SKM-1 treated with dmso at 0.1 percent for 144 hours (cell line): ENCODE results near the gene DCHS1.

ENCODE experiments used
- DNase-seq: peaks from one replicate; lab custom pipeline; 2025; ENCODE audit not compliant: unreplicated experiment; lab: John Stamatoyannopoulos, UW

The DCHS1 gene

GRCh38 chr11:6628526-6628925 lies 27.1 kb downstream of the DCHS1 start:
- no peak for DNase-seq

DNA sequence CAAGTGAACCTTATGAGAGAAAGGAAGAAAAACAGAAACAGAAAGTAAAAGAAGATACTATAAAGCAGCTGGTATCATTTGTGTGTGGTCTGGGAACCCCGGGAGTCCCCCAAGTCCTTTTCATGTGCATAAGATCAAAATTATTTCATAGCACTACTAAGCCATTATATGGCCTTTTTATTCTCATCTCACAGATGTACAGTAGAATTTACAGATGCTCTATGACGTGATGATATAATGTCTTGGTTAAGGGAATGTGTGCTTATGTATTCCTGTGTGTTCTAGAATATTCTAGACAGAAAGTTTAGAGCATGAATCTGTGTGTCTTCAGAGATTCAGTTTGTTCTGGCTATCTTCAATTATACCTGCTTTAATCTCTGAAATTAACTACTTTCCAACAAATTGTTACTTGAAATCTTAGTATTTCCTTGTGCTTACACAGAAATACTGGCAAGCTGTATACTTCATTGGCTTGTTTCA lies 27.8 kb downstream of the DCHS1 start:
- DNase-seq, result no peak

DNA sequence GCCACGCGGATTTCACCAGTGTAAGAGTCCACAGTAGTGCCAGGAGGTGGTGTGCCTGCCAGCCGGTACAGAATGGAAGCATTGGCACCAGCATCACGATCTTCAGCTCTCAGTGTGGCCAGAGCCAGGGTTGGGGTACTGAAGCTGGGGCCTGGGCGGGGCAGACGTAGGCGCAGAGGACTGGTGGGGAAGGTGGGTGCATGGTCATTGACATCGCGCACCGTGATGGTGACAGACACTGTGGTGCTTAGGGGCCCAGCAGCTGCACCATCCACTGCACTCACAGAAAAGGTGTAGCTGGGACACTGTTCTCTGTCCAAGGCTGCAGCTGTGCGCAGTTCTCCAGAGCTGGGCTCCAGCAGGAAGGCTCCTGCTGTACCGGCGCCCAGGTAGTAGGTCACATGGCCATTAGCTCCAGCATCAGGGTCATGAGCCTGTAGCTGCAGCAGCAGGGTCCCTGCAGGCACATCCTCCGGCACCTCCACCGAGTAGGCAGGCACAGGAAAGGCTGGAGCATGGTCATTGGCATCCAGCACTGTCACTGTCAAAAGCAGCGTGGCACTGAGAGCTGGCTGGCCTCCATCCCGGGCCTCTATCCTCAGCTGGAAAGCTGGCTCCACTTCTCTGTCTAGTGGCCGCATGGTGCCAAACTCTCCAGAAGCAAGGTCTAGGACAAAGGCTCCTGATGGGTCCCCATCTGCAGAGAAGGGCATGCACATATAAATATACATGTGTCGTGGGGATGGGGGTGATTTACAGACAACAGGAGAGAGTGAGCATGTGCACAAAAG lies 28.4 kb downstream of the DCHS1 start:
- no peak for DNase-seq

GRCh38 chr11:6625832-6626420 lies 29.7 kb downstream of the DCHS1 start:
- no peak for DNase-seq

GRCh38 chr11:6625156-6625831 lies 30.3 kb downstream of the DCHS1 start:
- no peak for DNase-seq

GRCh38 chr11:6623391-6624363 lies 31.9 kb downstream of the DCHS1 start:
- DNase-seq, result no peak

DNA sequence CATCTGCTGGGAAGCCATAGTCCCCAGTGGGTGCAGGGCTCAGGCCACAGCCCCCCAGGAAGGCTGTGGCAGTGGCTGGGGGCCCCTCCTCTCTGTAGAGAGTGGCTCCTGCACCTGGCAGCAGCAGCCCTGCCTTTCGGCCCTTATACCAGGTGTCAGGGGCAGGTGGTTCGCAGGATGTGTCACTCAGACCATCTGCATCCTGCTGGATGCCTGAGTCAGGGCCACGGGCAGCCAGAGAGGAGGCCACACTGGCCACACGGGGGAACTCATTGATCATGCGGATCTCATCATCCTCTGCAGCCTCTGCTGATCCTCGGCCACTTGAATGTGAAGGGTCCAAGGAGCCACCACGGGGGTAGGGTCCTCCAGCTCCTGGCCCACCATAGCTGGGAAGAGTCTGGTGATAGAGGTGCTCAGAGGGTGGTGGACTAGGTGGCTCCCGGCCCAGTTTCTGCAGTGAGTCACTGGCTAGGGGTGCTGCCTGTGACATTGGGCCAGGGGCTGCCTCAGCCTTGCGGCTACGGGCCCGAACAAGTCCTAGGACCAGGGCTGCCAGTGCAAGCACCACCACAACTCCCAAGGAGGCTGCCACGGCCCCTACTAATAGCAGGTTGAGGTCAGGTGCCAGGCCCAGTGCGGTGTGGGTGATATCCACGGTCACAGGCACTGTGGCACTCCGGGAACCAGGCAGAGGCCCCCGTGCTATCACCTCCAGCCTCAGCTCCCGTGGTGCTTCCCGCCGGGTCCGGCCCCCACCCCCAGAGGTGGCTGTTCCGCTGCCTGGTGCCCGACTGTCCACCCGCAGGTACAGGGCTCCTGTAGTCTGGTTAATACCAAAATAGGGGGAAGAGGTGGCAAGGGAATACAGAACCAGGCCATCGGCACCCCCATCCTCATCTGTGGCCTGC lies 33.1 kb downstream of the DCHS1 start:
- DNase-seq, result no peak

DNA sequence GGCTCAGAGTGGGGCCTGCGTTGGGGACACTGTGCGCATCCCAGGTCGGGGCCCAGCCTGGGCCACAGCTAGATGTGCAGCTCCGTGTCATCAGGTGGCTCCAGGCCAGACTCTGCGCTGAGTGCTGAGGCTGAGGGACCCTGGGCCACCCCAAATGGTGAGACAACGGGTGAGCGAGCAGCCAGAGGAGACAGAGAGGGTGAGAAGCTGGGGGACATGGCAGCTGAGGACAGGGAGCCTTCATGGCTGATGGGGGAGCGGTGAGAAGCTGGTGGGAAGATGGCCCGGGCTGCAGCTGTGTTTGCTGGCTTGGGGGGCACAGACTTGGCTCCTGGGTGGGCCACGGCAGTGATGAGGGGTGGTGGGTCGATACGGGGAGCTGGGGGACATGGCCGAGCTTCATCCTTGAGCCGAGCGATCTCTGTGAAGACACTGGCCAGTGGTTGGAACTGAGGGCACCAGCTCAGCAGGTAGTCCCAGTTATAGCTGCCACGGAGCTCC lies 33.8 kb downstream of the DCHS1 start:
- DNase-seq, result no peak

DNA sequence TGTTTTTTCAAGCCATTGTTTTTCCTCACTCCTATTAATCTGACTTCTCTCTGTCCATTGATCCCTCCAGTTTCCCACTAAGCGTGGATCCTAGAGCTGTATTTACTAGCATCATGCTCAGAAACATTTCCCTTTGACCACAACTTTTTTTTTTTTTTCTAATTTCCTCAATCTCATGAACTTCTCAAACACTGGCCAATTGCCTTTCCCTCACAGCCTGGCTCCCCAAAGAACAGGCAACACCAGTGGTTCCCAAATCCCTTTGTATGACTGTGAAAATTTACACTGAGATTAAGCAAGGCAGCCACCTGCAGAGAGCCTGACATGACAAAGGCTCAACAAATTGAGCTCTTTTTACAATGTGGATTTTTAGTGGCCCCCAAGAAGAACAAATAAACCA lies 35.0 kb downstream of the DCHS1 start:
- no peak for DNase-seq

GRCh38 chr11:6619004-6619745 lies 36.4 kb downstream of the DCHS1 start, which contains the start of gene TPP1:
TSS of gene TPP1 (minus strand) at chr11:6619422. CDS start at chr11:6619400, 22 bp downstream.
- peak; percentile 88 for DNase-seq

DNA sequence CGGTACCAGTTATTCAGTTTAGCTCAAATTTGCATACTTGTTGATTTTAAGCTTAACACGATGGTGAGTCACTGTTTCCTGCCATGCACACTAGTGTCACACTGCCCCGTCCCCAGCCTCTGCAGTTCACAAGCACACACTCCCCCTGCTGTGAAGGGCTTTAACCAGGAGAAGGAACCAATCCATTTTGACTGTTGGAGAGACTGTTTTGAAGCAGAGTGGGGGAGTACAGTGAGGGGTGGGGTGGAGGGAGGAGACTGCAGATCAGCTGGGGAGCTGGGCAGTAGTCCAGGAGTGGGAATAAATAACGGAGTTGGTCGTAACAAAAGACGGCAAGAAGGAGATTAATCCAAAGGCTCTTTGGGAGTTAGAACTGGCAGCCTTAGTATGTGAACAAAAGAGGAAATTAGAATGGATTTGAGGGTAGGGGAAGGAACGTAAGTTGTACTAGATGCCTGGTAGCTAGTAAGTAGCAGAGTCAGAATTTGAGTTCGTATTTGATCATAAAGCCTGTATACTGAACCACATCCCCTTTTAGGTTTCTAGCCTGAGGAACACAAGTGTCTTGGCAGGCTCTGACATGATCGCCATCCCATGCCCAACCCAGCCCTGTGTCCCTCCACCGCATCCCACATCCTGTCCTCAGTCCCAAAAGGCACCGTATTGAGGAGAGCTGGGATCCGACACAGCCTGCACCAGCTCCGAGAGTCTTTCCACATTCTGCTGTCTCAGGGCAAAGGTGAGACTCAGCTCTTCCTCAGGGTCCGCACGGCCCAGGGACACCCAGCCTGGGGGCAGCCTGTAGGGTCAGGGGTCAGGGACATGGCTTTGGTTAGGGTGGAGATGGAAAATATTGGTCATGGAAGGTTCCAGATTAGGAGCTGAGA lies 37.2 kb downstream of the DCHS1 start:
- peak; percentile 33 for DNase-seq

DNA sequence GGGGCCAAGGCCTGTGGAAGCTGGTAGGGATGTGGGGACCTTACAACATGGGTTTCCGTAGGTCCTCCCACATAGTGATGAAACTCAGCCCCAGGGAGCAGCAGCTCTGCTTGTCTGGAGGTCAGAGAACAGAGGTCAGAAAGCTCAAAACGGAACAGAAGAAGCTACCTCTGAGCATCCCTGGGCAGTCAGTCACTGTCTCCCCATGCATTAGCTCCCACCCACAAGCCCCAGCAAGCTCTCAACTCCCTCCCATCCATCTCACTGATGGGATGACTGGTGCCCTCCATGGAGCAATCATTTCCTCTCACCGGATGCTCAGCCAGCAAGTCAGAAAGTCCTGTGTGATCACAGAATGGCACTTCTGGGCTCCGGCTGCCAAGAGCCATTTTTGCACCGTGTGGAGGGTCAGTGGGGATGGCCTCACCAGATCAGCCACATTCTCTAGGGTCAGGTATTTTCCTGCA lies 38.3 kb downstream of the DCHS1 start:
- DNase-seq, result no peak

- DNase-seq, result no peak
Observed at GRCh38 chr11:6616596-6617250, 38.9 kb downstream of the DCHS1 start.

GRCh38 chr11:6615882-6616585 lies 39.6 kb downstream of the DCHS1 start:
- no peak for DNase-seq

GRCh38 chr11:6615046-6615445 lies 40.6 kb downstream of the DCHS1 start:
- DNase-seq, result no peak

DNA sequence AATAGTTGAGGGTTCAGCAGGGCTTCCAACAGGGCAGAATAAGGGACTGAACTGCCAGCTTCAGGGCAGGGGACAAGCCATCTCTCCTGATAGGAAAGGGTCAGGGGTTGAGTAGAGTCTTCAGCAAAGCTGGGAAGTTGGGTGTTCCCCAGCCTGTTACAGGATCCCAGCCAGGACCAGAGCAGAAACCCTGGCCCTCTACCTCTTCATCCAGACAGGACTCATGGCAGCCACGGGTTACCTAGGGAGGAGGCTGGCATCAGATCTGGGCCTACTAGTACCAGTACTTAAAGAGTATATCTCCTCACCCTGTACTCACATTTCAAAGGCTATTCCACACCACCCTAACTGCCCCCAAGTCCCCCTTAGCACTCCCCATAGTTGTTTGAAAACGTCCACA lies 41.2 kb downstream of the DCHS1 start:
- DNase-seq, result no peak

DNA sequence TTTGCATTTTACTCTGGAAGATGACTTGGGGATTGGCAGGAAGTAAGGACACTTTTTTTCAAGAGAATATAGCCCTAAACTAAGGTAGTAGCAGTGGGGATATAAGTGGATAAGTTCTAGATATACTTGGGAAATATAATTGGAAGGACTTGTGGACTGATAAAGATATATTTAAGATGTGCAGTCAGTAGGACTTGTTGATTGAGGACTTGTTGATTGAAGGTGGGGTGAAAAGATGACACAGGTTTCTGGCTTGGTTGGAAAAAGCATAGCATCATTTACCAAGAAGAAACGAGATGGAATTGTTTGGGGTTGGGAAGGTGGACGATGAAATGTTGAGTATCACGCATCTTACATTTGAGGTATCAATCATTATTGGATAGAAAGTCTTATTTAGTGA lies 42.1 kb downstream of the DCHS1 start:
- DNase-seq, result no peak
